ENCODE measurements around the gene USP10.

GRCh38 chr16:84728853-84729424, 29.1 kb downstream of the USP10 start:
- TF ChIP-seq POLR2A (IDR thresholded peaks at IDR 0.05) (no peak), CTCF (IDR thresholded peaks at IDR 0.05) (no peak)
